Stimulated activated CD4-positive, alpha-beta T cell treated with anti-CD3 and anti-CD28 coated beads, Interleukin-1b, Interleukin-23, amount 100 ng/mL, for 24 hours (primary cell): ENCODE measurements around the gene CD48.
"Not testable (repeated sequence)": the region's sequence is repeated elsewhere in the genome, so short reads cannot be mapped to it uniquely, and the experiment has no call there.

Source experiments
- DNase-seq, 4 experiments: peaks; one replicate each; pipeline ENCODE4 v3.0.0-alpha.2; 2020; ENCODE audit warnings: low read depth in 4 of 4, low spot score in 1 of 4

The CD48 gene

GRCh38 chr1:160741612-160742348, 30.2 kb upstream of the CD48 start:
- DNase-seq, result no peak

- DNase-seq, result no peak
These were observed 29.5 kb upstream of the CD48 start for GRCh38 chr1:160741092-160741501.

DNA sequence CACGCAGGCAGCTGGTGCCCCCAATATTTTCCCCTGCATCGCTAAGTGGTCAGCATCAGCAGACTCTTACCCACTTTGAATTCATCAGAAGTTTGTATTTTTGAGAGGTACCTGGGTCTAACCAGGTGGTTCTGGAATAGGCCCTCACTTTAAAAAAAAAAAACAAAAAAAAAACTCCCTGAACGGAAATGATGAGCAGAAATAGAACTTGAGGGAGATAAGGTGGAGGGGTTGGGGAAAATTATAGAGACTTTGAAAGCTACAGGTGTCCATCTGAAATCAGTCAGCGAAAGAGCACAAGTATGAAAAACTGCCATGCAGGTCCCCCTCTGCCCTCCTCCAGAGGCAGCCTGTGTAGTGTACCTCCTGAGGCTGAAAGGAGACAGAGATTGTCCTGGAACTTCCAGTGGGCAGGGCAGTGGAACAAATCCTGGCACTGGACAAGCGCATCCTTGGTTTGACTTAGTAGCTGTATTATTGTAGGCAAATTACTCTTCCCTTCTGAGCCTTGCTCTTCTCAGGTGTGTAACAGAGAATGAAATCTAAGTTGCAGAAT, 28.6 kb upstream of the CD48 start:
- no peak for DNase-seq

DNA sequence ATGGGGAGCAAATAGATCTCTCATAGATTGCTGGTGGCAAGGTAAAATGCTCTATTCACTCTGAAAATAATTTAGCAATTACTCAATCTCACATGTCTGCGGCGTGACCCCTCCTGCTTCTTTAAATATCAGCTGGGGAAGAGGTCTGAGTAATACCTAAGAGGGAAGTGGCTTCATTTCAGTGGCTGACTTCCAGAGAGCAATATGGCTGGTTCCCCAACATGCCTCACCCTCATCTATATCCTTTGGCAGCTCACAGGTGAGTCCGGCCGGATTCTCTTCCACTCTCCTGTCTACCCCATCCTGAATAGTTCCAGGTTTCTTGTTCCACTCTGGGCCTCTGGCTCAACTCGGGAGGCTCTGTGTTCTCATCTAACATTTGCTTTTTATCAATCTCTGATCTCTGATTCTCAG, 27.5 kb upstream of the CD48 start, which contains the start of gene SLAMF7:
Gene SLAMF7, plus strand, starts transcription at position 150 of the 414 bp plus-strand sequence. Its CDS starts 55 bp downstream, at position 205.
- peak in 1 of 4 experiments; percentile 20 for DNase-seq

DNA sequence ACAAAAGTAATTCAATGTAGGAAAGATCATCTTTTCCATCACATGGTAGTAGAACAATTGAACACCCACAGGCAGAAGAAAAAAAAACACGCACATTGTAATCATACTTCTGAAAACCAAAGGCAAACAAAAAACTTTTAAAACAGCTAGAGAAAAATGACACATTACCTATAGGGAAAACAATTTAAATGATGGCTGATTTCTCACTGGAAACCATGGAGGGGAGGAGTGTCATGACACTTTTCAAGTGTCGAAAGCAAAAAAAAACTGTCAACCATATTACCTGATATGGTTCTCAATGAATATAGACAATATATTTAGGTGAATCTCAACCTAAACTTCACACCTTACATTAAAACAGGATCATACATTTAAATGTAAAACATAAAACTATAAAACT, 26.6 kb upstream of the CD48 start:
- DNase-seq, result no peak

DNA sequence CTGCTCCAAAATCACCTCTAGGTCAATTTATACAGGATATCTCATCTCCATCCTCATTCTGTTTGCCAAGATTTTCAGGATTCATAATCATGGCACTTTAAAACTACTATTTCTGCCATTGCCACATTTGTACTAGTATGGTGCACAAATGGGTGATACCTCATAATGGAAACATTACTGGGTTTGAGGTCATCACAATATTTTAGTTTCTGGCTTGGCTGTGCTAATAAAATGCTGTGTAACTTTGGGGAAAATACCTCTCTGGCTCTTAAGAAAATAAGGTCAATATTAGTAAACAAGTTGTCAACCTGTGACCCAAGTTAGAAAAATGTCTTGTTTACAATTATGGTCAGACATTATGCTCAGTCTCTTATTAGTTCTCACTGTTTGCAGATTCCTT, 22.7 kb upstream of the CD48 start:
- no peak for DNase-seq

GRCh38 chr1:160733898-160734297, 22.3 kb upstream of the CD48 start:
- DNase-seq, result no peak

GRCh38 chr1:160731990-160732389, 20.4 kb upstream of the CD48 start:
- no peak for DNase-seq

- DNase-seq, result not testable (repeated sequence)
These were observed 19.9 kb upstream of the CD48 start for GRCh38 chr1:160731564-160731963.

DNA sequence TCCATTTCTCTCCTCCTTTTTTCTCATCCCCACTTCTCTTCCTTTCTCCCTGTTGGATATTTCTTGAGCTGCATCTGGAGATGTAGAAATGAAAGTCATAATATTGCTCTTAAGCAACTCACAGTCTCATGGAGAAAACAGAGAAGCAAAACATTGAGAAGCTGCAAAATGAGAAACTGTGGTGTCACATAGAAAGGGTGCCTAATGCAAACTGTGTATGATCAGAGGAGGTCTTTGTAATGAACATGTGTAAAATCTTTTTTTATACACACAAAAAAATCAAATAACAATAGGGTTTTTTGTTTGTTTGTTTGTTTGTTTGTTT, 15.7 kb upstream of the CD48 start:
- no peak for DNase-seq

- peak in 2 of 4 experiments; percentile 24 to 50 for DNase-seq
These were observed 15.1 kb upstream of the CD48 start for GRCh38 chr1:160726498-160727315.

- DNase-seq, result no peak
These were observed 14.5 kb upstream of the CD48 start for GRCh38 chr1:160726114-160726497.

GRCh38 chr1:160724465-160725242, 13.0 kb upstream of the CD48 start:
- DNase-seq, result no peak

GRCh38 chr1:160723332-160723731, 11.7 kb upstream of the CD48 start:
- no peak for DNase-seq

- no peak for DNase-seq
These were observed 11.1 kb upstream of the CD48 start for GRCh38 chr1:160722726-160723125.

DNA sequence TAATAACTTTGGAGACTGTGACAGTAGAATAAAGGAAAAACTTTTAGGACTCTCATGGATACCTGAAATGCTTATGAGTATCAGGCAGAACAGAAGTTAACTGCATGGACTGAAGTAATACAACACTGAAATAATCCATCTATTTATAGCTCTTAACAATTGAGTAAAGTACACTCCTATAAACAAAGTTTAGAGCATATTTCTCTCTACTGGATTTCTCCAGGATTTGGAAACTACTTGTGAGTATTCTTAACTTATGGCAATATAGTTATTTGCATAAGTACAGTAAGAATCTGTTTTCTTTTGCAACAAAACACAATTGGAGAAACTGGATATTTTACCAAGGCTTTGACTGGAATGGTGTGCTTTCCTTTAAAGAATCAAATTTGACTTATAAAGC, 9.9 kb upstream of the CD48 start:
- no peak for DNase-seq

DNA sequence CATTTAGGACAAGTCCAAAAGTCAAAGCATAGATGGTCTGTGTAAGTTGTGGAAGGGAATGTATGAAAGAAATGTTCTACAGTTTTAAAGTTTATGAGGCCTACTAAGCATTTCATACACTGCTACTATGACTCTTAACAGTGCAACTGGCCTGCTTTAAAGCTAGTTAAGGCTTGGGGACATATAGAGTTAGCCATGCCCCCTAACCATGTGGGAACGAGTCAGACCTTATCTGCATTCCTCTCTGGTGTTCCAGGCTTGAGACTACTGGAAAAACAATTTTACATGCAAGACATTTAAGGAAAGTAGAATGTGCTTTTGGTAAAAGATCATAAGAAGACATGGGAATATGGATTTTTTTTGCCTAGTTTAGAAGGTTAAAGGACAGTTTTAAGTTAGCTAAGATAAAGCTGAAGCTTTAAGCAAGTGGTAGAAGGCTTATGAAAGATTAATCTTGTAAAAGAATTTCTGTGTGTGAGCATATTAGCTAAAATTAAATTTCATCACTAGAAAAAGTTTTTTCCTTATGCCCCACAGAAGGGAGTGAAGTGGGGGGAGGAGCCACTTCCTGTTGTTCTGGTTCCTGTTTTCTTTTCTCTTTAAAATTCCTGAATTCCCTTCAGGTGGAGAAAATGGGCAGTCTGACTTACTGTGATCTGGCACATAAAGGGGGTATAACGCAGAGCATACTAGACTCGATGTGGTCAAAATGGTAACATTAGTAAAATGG, 8.9 kb upstream of the CD48 start:
- DNase-seq, result no peak

- DNase-seq, result no peak
These were observed 6.6 kb upstream of the CD48 start for GRCh38 chr1:160718210-160718609.

GRCh38 chr1:160717306-160717705, 5.7 kb upstream of the CD48 start:
- no peak for DNase-seq

DNA sequence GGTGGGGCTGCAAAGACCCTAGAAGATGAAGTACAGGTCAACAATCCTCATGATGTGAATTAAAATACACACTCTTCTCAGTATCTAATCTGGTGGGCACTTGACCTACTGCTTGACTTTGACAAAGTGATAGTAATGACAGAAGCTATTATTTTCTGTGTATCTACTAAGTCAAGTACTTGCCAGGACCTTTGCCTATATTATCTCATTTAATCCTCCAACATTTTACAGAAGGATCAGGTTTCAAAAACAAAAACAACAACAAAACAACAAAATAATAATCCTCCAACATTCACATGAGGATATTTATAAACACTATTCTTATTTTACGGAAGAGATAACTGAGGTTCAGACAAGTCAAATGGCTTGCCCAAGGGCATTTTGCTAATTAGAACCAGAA, 4.4 kb upstream of the CD48 start:
- no peak for DNase-seq
